ENCODE data around the gene BCKDHB.

BCKDHB gene

GRCh38 chr6:80382811-80383210 is 276.3 kb downstream of the BCKDHB start:
- no peak overlapping the region for H3K4me3 ChIP-seq
- DNase-seq (ENCODE audit: low spot score), result no peak
- H3K27ac ChIP-seq, result no peak overlapping the region
- no peak for TF ChIP-seq CTCF (IDR thresholded peaks at IDR 0.05)

GRCh38 chr6:80388507-80388906 is 282.0 kb downstream of the BCKDHB start:
- H3K27ac ChIP-seq, result no peak overlapping the region
- TF ChIP-seq CTCF (IDR thresholded peaks at IDR 0.05), result no peak
- no peak for DNase-seq (ENCODE audit: low spot score)
- no peak overlapping the region for H3K4me3 ChIP-seq

Data from coronary artery (tissue), 2 donors.